Fibroblast of skin of left biceps (primary cell): Measurements from ENCODE around the gene CSPG5.
A peak's percentile ranks its signal among the peaks of the same experiment; 100 is the strongest.

Source experiments
- DNase-seq, 2 experiments: peaks; one replicate each; pipeline ENCODE4 v3.0.0-alpha.2; 2013; ENCODE audit warnings: low read depth in 2 of 2

CSPG5 gene

GRCh38 chr3:47540281-47540680 is 38.4 kb downstream of the CSPG5 start:
- DNase-seq: no peak

DNA sequence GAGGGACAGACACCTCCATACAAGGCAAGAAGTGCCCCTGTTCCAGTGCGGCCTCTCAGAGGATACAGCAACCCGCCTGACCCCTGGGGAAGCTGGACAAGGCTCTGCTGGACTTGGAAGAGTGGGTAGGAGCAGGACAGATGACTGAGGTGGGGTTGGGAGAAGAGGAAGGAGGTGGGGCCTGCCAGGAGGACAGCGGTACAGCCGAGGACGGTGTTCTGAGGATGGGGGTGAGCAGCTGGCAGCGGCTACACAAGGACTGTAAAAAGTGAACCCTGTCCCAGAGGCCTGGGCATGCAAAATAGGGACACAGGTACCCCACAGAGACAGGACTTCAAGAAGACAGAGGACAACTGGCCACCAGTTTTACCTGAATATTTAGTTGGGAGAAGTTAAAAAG is 41.7 kb downstream of the CSPG5 start:
- DNase-seq: no peak

GRCh38 chr3:47536221-47536891 is 42.3 kb downstream of the CSPG5 start:
- DNase-seq: no peak

DNA sequence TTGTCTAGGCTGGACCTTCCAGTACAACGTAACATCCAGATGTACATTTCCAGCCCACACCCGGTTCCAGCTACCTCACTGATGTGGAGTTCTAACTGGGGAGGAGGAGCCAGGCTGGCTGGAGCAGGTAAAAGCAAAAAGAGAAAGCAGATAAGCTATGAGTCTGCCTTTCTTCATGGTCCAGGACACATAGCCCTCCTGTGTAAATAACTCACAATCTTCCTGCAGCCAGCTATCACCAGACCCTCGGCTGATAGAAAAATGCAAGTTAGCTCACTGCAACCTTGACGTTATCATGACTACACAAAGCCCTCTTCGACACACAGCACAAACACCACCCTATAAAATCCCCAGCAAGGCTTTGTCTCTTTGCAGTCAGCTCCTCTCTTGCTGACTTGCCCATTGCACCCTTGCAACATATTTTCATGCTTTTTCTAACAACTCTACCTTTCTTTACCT is 44.6 kb downstream of the CSPG5 start:
- no peak for DNase-seq

DNA sequence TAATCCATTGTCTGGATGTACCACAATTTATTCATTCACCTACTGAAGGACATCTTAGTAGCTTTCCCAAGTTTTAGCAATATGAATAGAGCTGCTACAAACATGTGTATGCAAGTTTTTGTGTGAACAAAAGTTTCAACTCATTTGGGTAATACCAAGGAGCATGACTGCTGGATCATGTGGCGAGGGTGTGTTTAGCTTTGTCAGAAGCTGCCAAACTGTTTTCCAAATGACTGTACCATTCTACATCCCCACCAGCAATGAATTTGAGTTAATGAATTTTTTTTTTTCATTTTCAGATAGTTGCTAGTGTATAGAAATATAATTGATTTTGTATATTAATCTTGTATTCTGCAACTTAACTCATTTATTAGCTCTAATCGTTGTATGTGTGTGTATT is 45.2 kb downstream of the CSPG5 start:
- DNase-seq: no peak

- no peak for DNase-seq
Observed at GRCh38 chr3:47527952-47528725, 50.5 kb downstream of the CSPG5 start.

- DNase-seq: no peak
Observed at GRCh38 chr3:47525617-47526016, 53.0 kb downstream of the CSPG5 start.

DNA sequence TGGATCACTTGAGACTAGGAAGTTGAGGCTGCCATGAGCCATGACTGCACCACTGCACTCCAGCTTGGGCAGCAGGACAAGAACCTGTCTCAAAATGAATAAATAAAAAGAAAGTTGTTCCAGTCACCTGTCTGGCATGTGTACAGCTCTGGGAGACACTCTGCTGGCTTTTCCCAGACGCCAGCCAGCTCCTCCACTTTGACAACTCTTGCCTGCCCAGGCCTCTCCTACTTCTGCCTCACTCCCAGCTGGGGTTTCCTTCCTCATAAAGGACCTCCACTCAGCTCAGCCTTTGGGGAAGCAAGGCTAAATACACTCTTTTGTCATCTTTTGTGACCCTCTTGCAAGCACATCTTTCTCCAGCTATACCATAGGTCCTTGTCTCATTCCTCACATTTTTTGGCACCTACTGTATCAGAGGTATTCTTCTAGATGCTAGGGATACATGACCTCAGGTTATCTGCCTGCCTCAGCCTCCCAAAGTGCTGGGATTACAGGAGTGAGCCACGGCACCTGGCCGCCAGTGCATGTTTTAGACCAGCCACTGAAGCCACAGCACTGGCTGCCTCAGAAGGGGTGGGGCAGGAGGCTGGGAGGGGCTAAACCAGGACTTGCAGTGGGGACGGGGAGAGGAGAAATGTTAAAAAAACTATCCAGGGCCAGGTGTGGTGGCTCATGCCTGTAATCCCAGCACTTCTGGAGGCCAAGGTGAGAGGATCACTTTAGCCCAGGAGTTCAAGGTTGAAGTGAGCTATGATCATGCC is 55.2 kb downstream of the CSPG5 start:
- no peak for DNase-seq

GRCh38 chr3:47522082-47522987 is 56.3 kb downstream of the CSPG5 start:
- peak; percentile 47 for DNase-seq

- no peak for DNase-seq
Observed at GRCh38 chr3:47520756-47521155, 57.9 kb downstream of the CSPG5 start.

GRCh38 chr3:47517937-47518336 is 60.7 kb downstream of the CSPG5 start:
- DNase-seq: no peak

DNA sequence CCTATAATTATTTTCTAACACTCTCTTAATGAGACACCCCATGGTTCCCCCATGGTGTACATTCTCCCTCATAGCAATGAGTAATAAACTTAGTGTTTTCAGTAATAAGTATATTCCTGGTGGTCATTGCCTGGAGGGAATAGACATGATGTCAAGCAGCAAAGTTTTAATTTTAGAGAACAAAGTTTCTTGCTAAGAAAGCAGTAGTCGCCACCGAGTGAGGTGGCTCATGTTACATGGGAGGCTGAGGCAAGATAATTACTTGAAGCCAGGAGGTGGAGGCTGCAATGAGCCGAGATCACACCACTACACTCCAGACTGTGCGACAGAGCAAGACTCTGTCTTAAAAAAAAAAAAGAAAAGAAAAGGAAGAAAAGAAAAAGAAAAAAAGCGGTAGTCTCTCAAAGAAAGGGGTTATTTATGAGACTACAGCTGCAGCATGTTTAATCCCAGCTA is 62.8 kb downstream of the CSPG5 start:
- DNase-seq: no peak

DNA sequence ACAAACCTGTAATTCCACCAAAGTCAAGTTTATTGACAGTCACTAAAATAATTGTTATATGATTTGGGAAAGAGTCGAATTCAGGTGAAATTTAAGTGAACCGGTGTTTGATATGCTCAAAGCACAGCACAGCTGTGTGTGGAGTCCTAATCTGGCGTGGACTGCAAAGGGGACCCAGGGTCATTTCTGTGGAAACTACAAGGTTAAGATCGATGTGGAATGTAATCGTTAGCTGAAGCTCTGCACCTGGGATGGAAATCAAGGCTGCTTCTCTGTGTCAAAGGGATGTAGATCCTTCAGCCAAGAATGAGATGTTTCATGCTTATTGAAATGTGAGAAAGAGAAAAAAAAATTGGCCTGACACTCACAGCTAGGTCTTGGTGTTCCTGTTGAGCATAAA is 63.6 kb downstream of the CSPG5 start:
- DNase-seq: no peak

- DNase-seq: peak; percentile 86 to 89
Observed at GRCh38 chr3:47513125-47513929, 65.3 kb downstream of the CSPG5 start, which contains the start of gene ELP6. Gene ELP6 (minus strand): TSS chr3:47513712. CDS start chr3:47513590, 122 bp downstream.

DNA sequence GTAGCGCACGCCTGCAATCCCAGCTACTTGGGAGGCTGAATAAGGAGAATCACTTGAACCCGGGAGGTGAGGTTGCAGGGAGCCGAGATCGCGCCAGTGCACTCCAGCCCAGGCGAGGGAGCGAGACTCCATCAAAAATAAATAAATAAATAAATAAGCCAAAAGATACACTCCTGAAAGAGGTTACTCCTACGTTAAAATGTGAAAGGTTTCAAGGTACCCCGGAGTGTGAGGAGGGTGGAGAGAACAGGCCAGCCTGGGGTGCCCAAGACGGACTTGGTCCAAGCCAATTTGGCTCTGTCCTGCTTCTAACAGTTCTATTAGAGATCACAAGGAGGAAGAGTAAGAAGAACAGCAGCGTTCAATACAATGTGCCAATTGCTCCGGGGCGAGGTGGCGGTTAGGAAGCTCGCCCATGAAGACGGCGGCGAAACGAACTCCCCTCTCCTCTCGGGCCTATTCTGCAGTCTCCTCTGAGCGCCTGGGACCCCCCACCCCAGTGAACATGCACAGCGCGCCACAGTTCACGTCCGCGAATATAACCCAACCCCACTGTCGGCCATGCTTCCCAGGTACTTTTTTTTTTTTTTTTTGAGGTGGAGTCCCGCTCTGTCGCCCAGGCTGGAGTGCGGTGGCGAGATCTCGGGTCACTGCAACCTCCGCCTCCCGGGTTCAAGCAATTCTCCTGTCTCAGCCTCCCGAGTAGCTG is 66.1 kb downstream of the CSPG5 start:
- DNase-seq: no peak
